ENCODE data around the gene SH3GL3. TPM values are rescaled to one million over a fixed set of nuclear protein-coding genes. Genes with fewer than 3 reads are reported as not detected.

The SH3GL3 gene
- total RNA-seq, 1 donor = 0.72 TPM

GRCh38 chr15:83504365-83504764 lies 57.2 kb downstream of the SH3GL3 start:
- TF ChIP-seq CTCF (IDR thresholded peaks at IDR 0.05; ENCODE audit: extremely low read depth, low read depth, low read length) = no peak
- Histone ChIP-seq H3K79me2 (ENCODE audit: insufficient read depth, low read length) (no peaks in the 10 kb centered on the region), H3K4me3 (ENCODE audit: insufficient read depth, low read length) (no peak overlapping the region), H4K20me1 (ENCODE audit: insufficient read depth, low read length) (no peaks in the 10 kb centered on the region), H3K27me3 (ENCODE audit: insufficient read depth, low read length) (no peaks in the 10 kb centered on the region), H3K4me1 (ENCODE audit: insufficient read depth, low read length) (no peaks in the 10 kb centered on the region), H3K36me3 (ENCODE audit: insufficient read depth, low read length) (no peaks in the 10 kb centered on the region), H3K27ac (ENCODE audit: low read depth, low read length) (no peak overlapping the region), H3K9me3 (ENCODE audit: low read depth, low read length) (no peaks in the 10 kb centered on the region), H2AFZ (ENCODE audit: low read length) (no peak overlapping the region), H3K4me2 (ENCODE audit: insufficient read depth, low read length) (no peak overlapping the region)
- DNase-seq (ENCODE audit: insufficient read length, low spot score, missing footprints) = no peak

GRCh38 chr15:83510001-83510400 lies 62.9 kb downstream of the SH3GL3 start:
- Histone ChIP-seq H3K4me3 (ENCODE audit: insufficient read depth, low read length) (no peak overlapping the region), H3K4me1 (ENCODE audit: insufficient read depth, low read length) (no peaks in the 10 kb centered on the region), H3K4me2 (ENCODE audit: insufficient read depth, low read length) (no peak overlapping the region), H3K27ac (ENCODE audit: low read depth, low read length) (no peak overlapping the region), H4K20me1 (ENCODE audit: insufficient read depth, low read length) (no peaks in the 10 kb centered on the region), H3K27me3 (ENCODE audit: insufficient read depth, low read length) (no peaks in the 10 kb centered on the region), H3K79me2 (ENCODE audit: insufficient read depth, low read length) (no peaks in the 10 kb centered on the region), H3K9me3 (ENCODE audit: low read depth, low read length) (no peaks in the 10 kb centered on the region), H3K36me3 (ENCODE audit: insufficient read depth, low read length) (no peaks in the 10 kb centered on the region), H2AFZ (ENCODE audit: low read length) (no peak overlapping the region)
- no peak for TF ChIP-seq CTCF (IDR thresholded peaks at IDR 0.05; ENCODE audit: extremely low read depth, low read depth, low read length)
- DNase-seq (ENCODE audit: insufficient read length, low spot score, missing footprints) = no peak

- Histone ChIP-seq H3K27ac (ENCODE audit: low read depth, low read length) (no peak overlapping the region), H3K4me3 (ENCODE audit: insufficient read depth, low read length) (no peak overlapping the region), H3K9me3 (ENCODE audit: low read depth, low read length) (no peaks in the 10 kb centered on the region), H3K27me3 (ENCODE audit: insufficient read depth, low read length) (no peaks in the 10 kb centered on the region), H3K79me2 (ENCODE audit: insufficient read depth, low read length) (no peaks in the 10 kb centered on the region), H4K20me1 (ENCODE audit: insufficient read depth, low read length) (no peaks in the 10 kb centered on the region), H3K36me3 (ENCODE audit: insufficient read depth, low read length) (no peaks in the 10 kb centered on the region), H3K4me1 (ENCODE audit: insufficient read depth, low read length) (no peaks in the 10 kb centered on the region), H2AFZ (ENCODE audit: low read length) (no peak overlapping the region), H3K4me2 (ENCODE audit: insufficient read depth, low read length) (no peak overlapping the region)
- DNase-seq (ENCODE audit: insufficient read length, low spot score, missing footprints) = no peak
- no peak for TF ChIP-seq CTCF (IDR thresholded peaks at IDR 0.05; ENCODE audit: extremely low read depth, low read depth, low read length)
These were observed 65.3 kb downstream of the SH3GL3 start for GRCh38 chr15:83512459-83512858.

- TF ChIP-seq CTCF (IDR thresholded peaks at IDR 0.05; ENCODE audit: extremely low read depth, low read depth, low read length) = no peak
- DNase-seq (ENCODE audit: insufficient read length, low spot score, missing footprints) = no peak
- Histone ChIP-seq H3K4me3 (ENCODE audit: insufficient read depth, low read length) (no peak overlapping the region), H2AFZ (ENCODE audit: low read length) (no peak overlapping the region), H3K9me3 (ENCODE audit: low read depth, low read length) (no peaks in the 10 kb centered on the region), H4K20me1 (ENCODE audit: insufficient read depth, low read length) (no peaks in the 10 kb centered on the region), H3K36me3 (ENCODE audit: insufficient read depth, low read length) (no peaks in the 10 kb centered on the region), H3K27me3 (ENCODE audit: insufficient read depth, low read length) (no peaks in the 10 kb centered on the region), H3K4me2 (ENCODE audit: insufficient read depth, low read length) (no peak overlapping the region), H3K79me2 (ENCODE audit: insufficient read depth, low read length) (no peaks in the 10 kb centered on the region), H3K4me1 (ENCODE audit: insufficient read depth, low read length) (no peaks in the 10 kb centered on the region), H3K27ac (ENCODE audit: low read depth, low read length) (no peak overlapping the region)
These were observed 67.4 kb downstream of the SH3GL3 start for GRCh38 chr15:83514584-83514983.
